Loucy (cell line): ENCODE data around the gene REM1.

Source experiments
- CTCF ChIP-seq: fragments of 200-600 bp; sonication (generic); conservative IDR thresholded peaks from 2 replicates; pipeline ENCODE4 v1.5.1; 2014; ENCODE audit warnings: mild to moderate bottlenecking, antibody characterized with exemption, low read length
- EZH2phosphoT487 ChIP-seq: fragments of 200-600 bp; IDR thresholded peaks from 2 replicates; pipeline ENCODE4 v1.6.1; 2018; ENCODE audit warnings: antibody characterized with exemption, mild to moderate bottlenecking, moderate library complexity, borderline replicate concordance

GRCh38 chr20:31430568-31431115, 44.4 kb upstream of the REM1 start:
- TF ChIP-seq CTCF = no peak
- no peak for TF ChIP-seq EZH2phosphoT487
